ENCODE measurements around the gene SH3GLB2.

SH3GLB2 gene

DNA sequence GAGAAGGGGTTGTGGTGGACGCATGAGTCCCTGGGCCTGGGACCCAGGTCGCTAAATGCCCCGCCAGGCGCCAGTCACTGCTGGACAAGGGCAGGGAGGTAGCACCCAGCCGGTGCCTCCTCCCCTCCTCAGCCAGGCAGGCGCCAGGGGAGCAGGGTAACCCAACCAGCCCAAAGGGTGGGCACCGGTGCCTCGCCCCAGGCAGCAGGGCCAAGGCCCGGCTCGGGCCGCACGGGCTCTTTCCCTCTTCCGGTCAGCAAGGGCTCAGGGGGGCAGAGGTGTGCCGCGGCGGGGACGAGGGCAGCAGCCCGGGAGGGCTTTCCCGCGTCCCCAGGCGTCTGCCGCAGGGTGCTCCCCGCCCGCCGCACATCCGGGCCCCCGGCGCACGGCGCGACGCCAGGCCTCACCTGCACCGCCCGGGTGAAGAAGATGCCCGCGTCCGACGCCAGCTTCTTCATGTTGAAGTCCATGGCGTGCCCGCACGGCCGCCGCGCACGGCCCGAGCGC, 393 bp downstream of the SH3GLB2 start:
- no peak for DNase-seq (ENCODE audit: extremely low read depth, low read depth)
- TF ChIP-seq, protein P1, sequence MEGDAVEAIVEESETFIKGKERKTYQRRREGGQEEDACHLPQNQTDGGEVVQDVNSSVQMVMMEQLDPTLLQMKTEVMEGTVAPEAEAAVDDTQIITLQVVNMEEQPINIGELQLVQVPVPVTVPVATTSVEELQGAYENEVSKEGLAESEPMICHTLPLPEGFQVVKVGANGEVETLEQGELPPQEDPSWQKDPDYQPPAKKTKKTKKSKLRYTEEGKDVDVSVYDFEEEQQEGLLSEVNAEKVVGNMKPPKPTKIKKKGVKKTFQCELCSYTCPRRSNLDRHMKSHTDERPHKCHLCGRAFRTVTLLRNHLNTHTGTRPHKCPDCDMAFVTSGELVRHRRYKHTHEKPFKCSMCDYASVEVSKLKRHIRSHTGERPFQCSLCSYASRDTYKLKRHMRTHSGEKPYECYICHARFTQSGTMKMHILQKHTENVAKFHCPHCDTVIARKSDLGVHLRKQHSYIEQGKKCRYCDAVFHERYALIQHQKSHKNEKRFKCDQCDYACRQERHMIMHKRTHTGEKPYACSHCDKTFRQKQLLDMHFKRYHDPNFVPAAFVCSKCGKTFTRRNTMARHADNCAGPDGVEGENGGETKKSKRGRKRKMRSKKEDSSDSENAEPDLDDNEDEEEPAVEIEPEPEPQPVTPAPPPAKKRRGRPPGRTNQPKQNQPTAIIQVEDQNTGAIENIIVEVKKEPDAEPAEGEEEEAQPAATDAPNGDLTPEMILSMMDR (IDR thresholded peaks at IDR 0.05; ENCODE audit: low read depth, low read length, missing control alignments) = no peak

DNA sequence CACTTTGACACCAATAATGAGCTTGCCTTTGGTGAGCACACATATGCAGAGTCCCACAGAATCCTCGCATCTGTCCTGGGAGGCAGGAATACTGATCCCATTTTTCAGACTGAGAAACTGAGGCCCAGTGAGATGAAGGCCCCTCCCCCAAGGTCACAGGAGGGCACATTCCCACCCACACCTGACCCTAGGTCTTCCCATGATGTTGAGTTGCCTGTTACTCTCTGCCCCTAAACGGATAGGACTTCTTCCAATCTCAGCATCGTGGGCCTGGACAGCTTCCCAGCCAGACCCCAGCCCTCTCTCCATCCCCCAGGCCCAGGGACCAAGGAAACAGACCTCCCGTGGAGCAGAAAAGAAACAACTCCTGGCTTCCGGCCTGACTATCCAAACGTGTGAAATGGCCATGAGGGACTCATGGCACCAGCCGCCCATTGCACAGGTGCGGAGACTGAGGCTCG, 877 bp downstream of the SH3GLB2 start:
- DNase-seq (ENCODE audit: extremely low read depth, low read depth) = no peak
- H3K4me3 ChIP-seq (replicated peaks; ENCODE audit: low read depth, low read length) = peak overlapping the region; percentile 62
- TF ChIP-seq, protein P1 (IDR thresholded peaks at IDR 0.05; ENCODE audit: low read depth, low read length, missing control alignments) = no peak

More for the DNA sequence above, 393 bp downstream of the SH3GLB2 start:
- H3K4me3 ChIP-seq (replicated peaks; ENCODE audit: low read depth, low read length) = peak overlapping the region; percentile 62

DNA sequence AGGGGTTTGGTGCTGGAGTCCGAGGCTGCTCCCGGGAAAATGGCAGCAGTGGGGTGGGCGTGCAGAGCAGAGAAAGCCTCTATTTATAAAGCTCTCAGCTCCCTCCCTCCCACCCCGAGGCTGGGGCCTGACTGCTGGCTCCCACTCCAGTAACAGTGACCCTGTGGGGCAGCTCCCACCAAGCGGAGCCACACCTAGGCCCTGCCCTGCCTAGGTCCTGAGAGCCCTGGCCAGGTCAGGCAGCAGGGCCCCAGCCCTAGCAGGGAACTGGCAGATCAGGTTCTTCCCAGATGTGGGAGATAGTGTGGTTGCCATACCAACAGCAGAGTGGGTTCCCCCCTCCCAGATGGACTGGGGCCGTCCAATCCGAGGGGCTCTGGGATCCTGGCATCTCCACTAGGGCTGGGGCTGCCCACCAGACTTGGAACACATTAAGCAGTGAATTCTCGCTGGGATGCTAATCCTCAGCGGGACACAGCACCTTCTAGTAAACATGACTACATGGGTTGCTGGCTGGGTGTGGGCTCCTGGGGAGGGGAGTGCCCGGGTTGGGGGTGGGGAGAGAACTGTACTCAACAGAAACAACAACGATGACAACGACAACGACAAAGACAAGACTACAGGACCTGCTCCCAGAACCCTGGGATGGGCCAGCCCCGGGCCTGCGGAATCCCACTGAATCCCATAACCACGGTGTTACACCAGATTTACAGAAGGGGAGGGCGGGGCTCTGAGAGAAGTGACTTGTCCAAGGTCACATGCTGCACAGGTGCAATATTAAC, 1.5 kb downstream of the SH3GLB2 start:
- TF ChIP-seq, protein P1 (IDR thresholded peaks at IDR 0.05; ENCODE audit: low read depth, low read length, missing control alignments) = no peak
- peak overlapping the region; percentile 62 for H3K4me3 ChIP-seq (replicated peaks; ENCODE audit: low read depth, low read length)
- no peak for DNase-seq (ENCODE audit: extremely low read depth, low read depth)

- no peak for DNase-seq (ENCODE audit: extremely low read depth, low read depth)
- no peak overlapping the region for H3K4me3 ChIP-seq (replicated peaks; ENCODE audit: low read depth, low read length)
- TF ChIP-seq, protein P1 (IDR thresholded peaks at IDR 0.05; ENCODE audit: low read depth, low read length, missing control alignments) = no peak
Measured at GRCh38 chr9:129023908-129024233, 4.3 kb downstream of the SH3GLB2 start.

DNA sequence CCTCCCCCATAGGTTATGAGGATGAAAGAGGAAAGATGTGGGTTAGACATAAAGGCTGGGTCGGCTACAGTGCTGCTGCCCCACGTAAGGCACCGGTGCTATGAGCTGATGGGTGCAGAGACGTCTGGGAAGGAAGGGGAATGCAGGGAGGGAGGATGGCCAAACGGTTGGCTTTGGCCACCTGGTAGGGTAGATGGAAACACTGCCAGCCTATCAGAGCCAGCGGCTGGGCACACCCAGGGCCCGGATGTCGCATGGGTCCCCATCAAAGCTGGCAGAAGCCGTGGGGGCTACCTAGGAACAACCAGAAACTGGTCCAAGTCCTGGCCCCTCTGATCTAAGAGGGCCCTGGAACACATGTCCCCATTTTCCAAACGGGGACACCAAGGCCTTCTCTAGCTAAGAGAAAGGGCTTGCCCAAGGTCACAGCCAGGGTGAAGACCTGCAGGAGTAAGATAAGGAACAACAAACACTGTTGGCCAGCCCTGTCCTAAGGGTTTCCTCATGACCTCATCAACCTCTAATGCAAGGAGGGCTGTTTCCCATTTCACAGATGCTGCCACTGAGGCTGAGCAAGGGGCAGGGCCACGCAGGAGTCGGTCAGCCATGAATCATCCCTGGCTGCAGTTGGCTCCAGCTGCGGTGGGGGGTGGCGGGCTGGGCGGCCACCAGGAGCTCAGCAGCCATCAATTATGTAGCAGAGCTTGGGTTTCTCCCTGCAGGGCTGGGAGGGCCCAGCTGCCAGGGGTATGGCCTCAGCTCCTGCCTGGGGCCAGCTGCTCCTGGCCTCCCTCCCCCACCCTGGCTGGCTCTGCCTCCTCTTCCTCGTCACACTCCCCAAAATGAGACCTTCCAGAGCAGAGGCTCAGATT, 4.9 kb downstream of the SH3GLB2 start:
- DNase-seq (ENCODE audit: extremely low read depth, low read depth) = peak; percentile 60
- TF ChIP-seq, protein P1 (IDR thresholded peaks at IDR 0.05; ENCODE audit: low read depth, low read length, missing control alignments) = no peak
- H3K4me3 ChIP-seq (replicated peaks; ENCODE audit: low read depth, low read length) = no peak overlapping the region

- no peak overlapping the region for H3K4me3 ChIP-seq (replicated peaks; ENCODE audit: low read depth, low read length)
- TF ChIP-seq, protein P1 (IDR thresholded peaks at IDR 0.05; ENCODE audit: low read depth, low read length, missing control alignments) = no peak
- DNase-seq (ENCODE audit: extremely low read depth, low read depth) = no peak
Measured at GRCh38 chr9:129022037-129022436, 6.1 kb downstream of the SH3GLB2 start.
